Transverse colon (tissue), 4 donors: Measurements from ENCODE around the gene DDX50. TPM values are rescaled to one million over a fixed set of nuclear protein-coding genes. Genes with fewer than 3 reads are reported as not detected.
A peak's percentile ranks its signal among the peaks of the same experiment; 100 is the strongest.
"Not testable (repeated sequence)": the region's sequence is repeated elsewhere in the genome, so short reads cannot be mapped to it uniquely, and the experiment has no call there.

Source experiments
- DNase-seq: peaks from one replicate; pipeline ENCODE4 v3.0.0-alpha.2; 2019
- H3K27ac ChIP-seq, 4 donors: fragments of 200-600 bp; sonication (generic); 2 replicates each; pipeline ENCODE4 v1.5.1; 2016 to 2018; ENCODE audit warnings: inconsistent platforms in 4 of 4
- H3K27me3 ChIP-seq: fragments of 200-600 bp; sonication (generic); 2 replicates; pipeline ENCODE4 v1.5.1; 2017; ENCODE audit warnings: inconsistent platforms
- H3K36me3 ChIP-seq, 4 donors: fragments of 200-600 bp; sonication (generic); 2 replicates each; pipeline ENCODE4 v1.5.1; 2017 to 2019; ENCODE audit warnings: inconsistent platforms in 4 of 4
- H3K4me1 ChIP-seq, 4 donors: fragments of 200-600 bp; sonication (generic); 2 replicates each; pipeline ENCODE4 v1.5.1; 2017 to 2020; ENCODE audit warnings: inconsistent platforms in 4 of 4
- H3K4me3 ChIP-seq, 4 donors: fragments of 200-600 bp; sonication (generic); 1 replicate in 1 of 4; 2 replicates in 3 of 4; pipeline versions ENCODE4 v1.5.1 to v1.6.1; 2017 to 2019; ENCODE audit warnings: inconsistent platforms in 4 of 4
- H3K9me3 ChIP-seq, 2 donors: fragments of 200-600 bp; sonication (generic); 2 replicates each; pipeline ENCODE4 v1.5.1; 2017 to 2019; ENCODE audit warnings: inconsistent platforms in 2 of 2
- CTCF ChIP-seq, 5 experiments: fragments of 200-600 bp in 3 of 5; fragments of 450-650 bp in 2 of 5; sonication (generic) in 3 of 5; IDR thresholded peaks; 1 replicate in 2 of 5; 2 replicates in 3 of 5; pipeline ENCODE4 v1.5.1; 2016 to 2017; ENCODE audit warnings: antibody characterized with exemption in 5 of 5, inconsistent platforms in 3 of 5, mild to moderate bottlenecking in 2 of 5, moderate library complexity in 1 of 5
- EP300 ChIP-seq: sonication (generic); formaldehyde crosslinking; IDR thresholded peaks from one replicate; pipeline ENCODE4 v1.6.1; 2017; ENCODE audit warnings: antibody characterized with exemption, low read depth
- POLR2A ChIP-seq: fragments of 450-650 bp; IDR thresholded peaks from one replicate; pipeline ENCODE4 v1.6.1; 2016; ENCODE audit warnings: antibody characterized with exemption, mild to moderate bottlenecking, moderate library complexity
- POLR2AphosphoS5 ChIP-seq, 3 donors: sonication (generic); formaldehyde crosslinking; IDR thresholded peaks; one replicate each; pipeline ENCODE4 v1.6.1; 2016; ENCODE audit warnings: antibody characterized with exemption in 3 of 3
- WGBS, 2 donors: methylation state at CpG; one replicate each; pipeline ENCODE4 v1.1.5; 2018; ENCODE audit warnings: low coverage in 1 of 2; 5-methylcytosine and 5-hydroxymethylcytosine counted together
- in situ Hi-C, 4 donors: fragments of 200-750 bp; cut with MboI; loops; one replicate each; pipeline versions ENCODE4 v1.15.0 to v1.15.1; 2017; ENCODE audit warnings: low sequenced_read_pairs in 3 of 4, low pct_ligation_motif_present in 1 of 4, low pct_unique_long_range_greater_than_20kb in 1 of 4
- intact Hi-C: fragments of 100-400 bp; cut with DNase I; formaldehyde crosslinking; loops from one replicate; pipeline ENCODE4 v1.15.1; 2023; ENCODE audit warnings: low total_unique reads
- total RNA-seq, 4 donors: library from RNA; depleted of rRNA; stranded (reverse); fragments of >200 nt; gene quantifications; one replicate each; pipeline ENCODE4 v1.1.0, GENCODE V29; 2016

The DDX50 gene
- total RNA-seq, 4 donors from 2014 or later: 8.2 to 42.0 (median 23.2) TPM

GRCh38 chr10:68957654-68958053 lies 56.5 kb downstream of the DDX50 start:
- Histone ChIP-seq H3K9me3 (no peaks in the 10 kb centered on the region), H3K27ac (peak overlapping the region; percentile 95 to 98 (median 96)), H3K36me3 (peaks cover 0 to 17% (median 8%) of the 10 kb centered on the region in 4 donors), H3K27me3 (no peaks in the 10 kb centered on the region), H3K4me3 (peak overlapping the region in 3 of 4 donors; percentile 73 to 98 (median 89)), H3K4me1 (peaks cover 8 to 28% (median 18%) of the 10 kb centered on the region in 4 donors)
- DNase-seq: no peak
- WGBS, 2 donors: 57 to 76% methylated on average over 2 to 3 of the region's 3 CpGs
- in situ Hi-C loops: no loop called here
- intact Hi-C loops: no loop called here
- TF ChIP-seq POLR2AphosphoS5 (IDR thresholded peaks at IDR 0.05) (no peak), EP300 (no peak), POLR2A (no peak), CTCF (IDR thresholded peaks at IDR 0.05) (no peak)

- WGBS, 2 donors: 96% methylated on average over 4 of the region's 4 CpGs; no CpG with 5 or more reads in 1 of the 2 donors
- intact Hi-C loops (no loop called here), in situ Hi-C loops (no loop called here)
- Histone ChIP-seq H3K27me3 (no peaks in the 10 kb centered on the region), H3K27ac (no peak overlapping the region), H3K4me1 (peaks cover 8 to 26% (median 18%) of the 10 kb centered on the region in 4 donors), H3K4me3 (no peak overlapping the region), H3K9me3 (no peaks in the 10 kb centered on the region), H3K36me3 (peaks cover 0 to 38% (median 19%) of the 10 kb centered on the region in 4 donors)
- no peak for DNase-seq
- TF ChIP-seq EP300 (no peak), CTCF (IDR thresholded peaks at IDR 0.05) (no peak), POLR2AphosphoS5 (IDR thresholded peaks at IDR 0.05) (no peak), POLR2A (no peak)
Observed at GRCh38 chr10:68959695-68960527, 58.8 kb downstream of the DDX50 start.

DNA sequence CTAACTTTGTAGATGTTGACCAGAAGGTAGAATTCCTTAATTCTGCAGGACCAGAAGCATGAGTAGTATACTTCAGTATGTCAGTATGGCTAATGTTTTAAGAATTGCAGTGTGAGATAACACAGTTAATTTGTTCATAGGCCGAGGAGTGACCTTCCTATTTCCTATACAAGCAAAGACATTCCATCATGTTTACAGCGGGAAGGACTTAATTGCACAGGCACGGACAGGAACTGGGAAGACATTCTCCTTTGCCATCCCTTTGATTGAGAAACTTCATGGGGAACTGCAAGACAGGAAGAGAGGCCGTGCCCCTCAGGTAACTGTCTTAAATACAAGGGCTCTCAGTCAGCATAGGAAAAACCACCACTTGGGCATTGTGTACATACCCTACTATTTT lies 62.0 kb downstream of the DDX50 start:
- peaks cover 0 to 6% (median under 1%) of the 10 kb centered on the region in 4 donors for H3K4me1 ChIP-seq
- no peak for TF ChIP-seq POLR2AphosphoS5 (IDR thresholded peaks at IDR 0.05)
- no peak for TF ChIP-seq POLR2A
- TF ChIP-seq CTCF (IDR thresholded peaks at IDR 0.05): no peak
- TF ChIP-seq EP300: no peak
- no peaks in the 10 kb centered on the region for H3K9me3 ChIP-seq
- H3K27ac ChIP-seq: no peak overlapping the region
- no peak overlapping the region for H3K4me3 ChIP-seq
- no peak for DNase-seq
- H3K27me3 ChIP-seq: no peaks in the 10 kb centered on the region
- H3K36me3 ChIP-seq: peaks cover 0 to 68% (median 31%) of the 10 kb centered on the region in 4 donors
- intact Hi-C loops (no loop called here), in situ Hi-C loops (no loop called here)
- 91% methylated on average over 4 of the region's 4 CpGs; no CpG with 5 or more reads in 1 of the 2 donors for WGBS, 2 donors

DNA sequence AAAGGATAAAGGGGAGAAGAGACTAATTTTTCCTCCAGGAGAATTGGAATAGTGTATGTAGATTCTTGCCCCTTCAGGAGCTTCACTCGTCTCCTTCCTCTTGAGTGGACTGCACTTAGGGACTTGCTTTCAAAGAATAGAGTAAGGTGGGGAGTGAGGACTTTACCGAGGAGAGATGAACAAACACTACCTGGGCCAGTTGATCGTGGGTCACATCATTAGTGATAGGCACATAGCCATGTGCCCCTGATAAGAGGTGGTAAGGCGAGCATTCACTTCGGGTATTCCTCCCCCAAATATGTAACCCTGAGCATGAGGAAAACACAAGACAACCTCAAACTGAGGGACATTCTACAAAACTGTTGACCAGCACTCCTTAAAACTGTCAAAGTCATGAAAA lies 72.9 kb downstream of the DDX50 start:
- in situ Hi-C loops: no loop called here
- intact Hi-C loops: no loop called here
- no peak for DNase-seq

GRCh38 chr10:68975936-68976473 lies 74.9 kb downstream of the DDX50 start:
- peaks cover 0 to 93% (median 40%) of the 10 kb centered on the region in 4 donors for H3K36me3 ChIP-seq
- H3K27me3 ChIP-seq, intact Hi-C loops, H3K9me3 ChIP-seq, H3K27ac ChIP-seq, H3K4me1 ChIP-seq, DNase-seq, H3K4me3 ChIP-seq: not testable (repeated sequence)
- in situ Hi-C loops: loop anchor here in 3 of 4 donors (25.0 kb wide), 2 partner anchors 136 to 411 kb away; partner anchors contain the start of gene VPS26A (in 1 of the 3)
- WGBS, 2 donors: 90 to 98% methylated on average over 2 to 5 of the region's 5 CpGs

More for the DNA sequence above, 72.9 kb downstream of the DDX50 start:
- no peak overlapping the region for H3K4me3 ChIP-seq
- no peak for TF ChIP-seq POLR2AphosphoS5 (IDR thresholded peaks at IDR 0.05)
- TF ChIP-seq CTCF (IDR thresholded peaks at IDR 0.05): no peak
- no peak for TF ChIP-seq POLR2A
- no peak for TF ChIP-seq EP300
- H3K27ac ChIP-seq: no peak overlapping the region
- peaks cover 0 to 96% (median 38%) of the 10 kb centered on the region in 4 donors for H3K36me3 ChIP-seq
- WGBS, 2 donors: 82 to 83% methylated on average over 5 of the region's 5 CpGs
- no peaks in the 10 kb centered on the region for H3K4me1 ChIP-seq
- no peaks in the 10 kb centered on the region for H3K27me3 ChIP-seq
- H3K9me3 ChIP-seq: no peaks in the 10 kb centered on the region

GRCh38 chr10:68979738-68980137 lies 78.6 kb downstream of the DDX50 start:
- intact Hi-C loops, H3K27me3 ChIP-seq, H3K27ac ChIP-seq, H3K4me3 ChIP-seq, H3K9me3 ChIP-seq, DNase-seq, H3K4me1 ChIP-seq: not testable (repeated sequence)
- in situ Hi-C loops: loop anchor here in 3 of 4 donors (25.0 kb wide), 2 partner anchors 133 to 408 kb away; partner anchors contain the start of gene VPS26A (in 1 of the 3)
- peaks cover 0 to 80% (median 30%) of the 10 kb centered on the region in 4 donors for H3K36me3 ChIP-seq
- 76 to 93% methylated on average over 3 to 6 of the region's 6 CpGs for WGBS, 2 donors
